Activated CD8-positive, alpha-beta memory T cell treated with anti-CD3 and anti-CD28 coated beads, Interleukin-2, amount 50 U/mL, for 1 hour (primary cell): ENCODE measurements around the gene CACNA1F.
A peak's percentile ranks its signal among the peaks of the same experiment; 100 is the strongest.

Experiments used
- DNase-seq: peaks from one replicate; pipeline ENCODE4 v3.0.0-alpha.2; 2020; ENCODE audit errors: extremely low read depth

CACNA1F gene

DNA sequence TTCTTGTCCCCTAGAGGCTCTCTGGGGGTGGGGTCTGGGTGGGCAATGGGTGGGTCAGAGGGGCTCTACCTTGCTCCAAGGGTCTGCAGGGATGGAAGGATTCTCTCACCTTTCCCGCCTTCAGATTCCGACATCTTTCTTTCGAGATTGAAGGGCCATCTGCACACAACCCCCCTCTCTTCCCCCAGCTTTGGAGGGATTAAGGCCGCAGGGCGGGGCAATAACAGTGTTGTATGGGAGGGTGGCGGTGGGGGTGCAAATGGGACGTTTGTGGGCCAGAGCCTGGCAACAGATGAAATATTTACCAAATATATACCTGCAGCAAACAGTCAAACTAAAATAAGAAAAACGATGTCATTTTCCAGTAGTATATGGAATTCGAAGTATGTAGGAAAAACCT is at the start of gene CACNA1F:
CACNA1F (minus strand) TSS at position 165 of the 400 bp plus-strand sequence; CDS start at position 134, 31 bp downstream.
- DNase-seq, result no peak

DNA sequence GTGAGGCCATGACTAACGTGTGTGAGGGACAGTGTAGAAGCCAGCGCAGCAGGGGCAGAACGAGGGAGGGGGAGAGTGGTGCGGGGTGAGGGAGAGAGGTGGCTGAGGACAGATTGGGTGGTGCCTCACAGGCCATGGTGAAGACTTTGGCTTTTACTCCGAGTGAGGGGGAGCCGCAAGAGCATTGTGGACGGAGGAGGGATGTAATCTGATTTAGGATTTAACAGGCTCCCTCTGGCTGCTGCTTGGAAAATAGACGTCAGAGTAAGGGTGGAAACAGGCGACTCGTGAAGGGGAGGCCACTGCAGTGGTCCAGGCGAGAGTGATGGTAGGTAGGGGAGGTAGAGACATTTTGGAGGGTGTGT is 49.5 kb upstream of the CACNA1F start:
- no peak for DNase-seq

DNA sequence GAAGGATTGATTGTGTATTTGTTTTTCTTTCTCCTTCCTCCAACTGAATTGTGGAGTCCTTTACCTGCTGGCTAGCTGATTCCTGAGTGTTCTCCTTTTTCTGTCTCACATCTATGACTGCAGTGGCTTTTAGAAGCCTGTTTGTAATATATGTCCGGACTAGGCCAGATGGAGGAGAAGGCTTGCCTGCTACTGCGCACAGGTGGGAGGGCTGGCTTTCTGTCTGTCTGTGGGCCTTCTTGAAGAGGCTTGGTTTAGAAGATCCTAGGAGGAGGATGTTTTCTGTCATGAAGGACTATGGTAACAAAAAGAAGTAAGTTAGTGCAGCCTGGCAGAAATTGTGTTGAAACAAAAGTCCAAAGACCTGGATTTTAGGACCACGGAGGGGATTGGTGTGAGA is 44.9 kb upstream of the CACNA1F start:
- no peak for DNase-seq

DNA sequence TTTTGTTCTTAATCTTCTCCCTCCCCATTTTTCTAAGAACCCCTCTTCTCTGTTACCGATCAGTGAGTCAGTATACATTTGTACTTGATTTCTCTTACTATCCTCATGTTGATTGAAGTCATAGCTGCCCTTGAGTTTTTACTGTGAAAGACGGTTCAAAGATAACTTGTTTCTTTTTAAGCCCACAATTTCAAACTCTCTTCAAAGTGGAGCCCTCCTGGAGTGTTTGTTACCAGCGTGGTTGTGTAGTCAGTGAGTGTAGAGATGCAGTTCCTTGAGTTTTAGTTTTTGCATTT is 44.3 kb upstream of the CACNA1F start:
- no peak for DNase-seq

DNA sequence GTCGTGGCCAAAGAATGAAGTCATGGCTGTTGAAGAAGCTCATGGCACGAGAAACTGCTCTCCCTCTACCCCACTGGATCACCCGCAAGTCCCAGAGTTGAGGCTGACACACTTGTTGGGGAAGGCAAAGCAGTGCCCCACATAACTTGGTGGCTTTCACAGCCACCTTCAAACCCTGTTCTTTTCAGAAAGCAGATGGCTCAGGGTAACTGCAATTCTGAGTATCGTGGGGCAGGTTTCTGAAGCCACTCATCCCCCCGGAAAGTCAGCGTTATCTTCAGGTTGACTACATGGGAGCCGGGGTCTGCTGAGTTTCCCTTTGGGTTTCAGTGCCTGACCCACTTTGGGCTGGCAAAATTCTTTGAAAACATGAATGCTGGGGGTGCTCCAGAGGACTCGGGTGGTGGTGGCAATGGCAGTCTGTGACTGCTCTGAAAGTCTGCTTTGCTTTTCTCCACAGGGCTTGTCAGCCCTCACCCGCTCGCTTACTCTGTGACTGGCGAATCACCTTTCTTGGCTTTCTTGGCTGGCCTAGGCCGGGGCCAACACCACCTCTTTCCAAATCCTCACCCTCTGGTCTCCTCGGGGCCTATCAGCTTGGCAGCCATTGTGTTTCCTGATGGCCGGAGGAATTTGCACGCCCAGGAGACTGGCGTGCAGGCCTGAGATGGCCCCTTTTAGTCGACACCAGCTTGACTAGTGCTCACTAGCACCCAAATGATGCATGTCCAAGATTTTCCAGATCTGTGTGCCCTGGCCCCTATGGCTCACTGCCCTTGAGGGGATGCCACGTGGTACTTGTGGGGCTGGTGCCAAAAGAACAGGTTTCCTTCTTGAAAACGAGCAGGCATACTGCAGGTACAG is 43.8 kb upstream of the CACNA1F start:
- DNase-seq, result no peak

DNA sequence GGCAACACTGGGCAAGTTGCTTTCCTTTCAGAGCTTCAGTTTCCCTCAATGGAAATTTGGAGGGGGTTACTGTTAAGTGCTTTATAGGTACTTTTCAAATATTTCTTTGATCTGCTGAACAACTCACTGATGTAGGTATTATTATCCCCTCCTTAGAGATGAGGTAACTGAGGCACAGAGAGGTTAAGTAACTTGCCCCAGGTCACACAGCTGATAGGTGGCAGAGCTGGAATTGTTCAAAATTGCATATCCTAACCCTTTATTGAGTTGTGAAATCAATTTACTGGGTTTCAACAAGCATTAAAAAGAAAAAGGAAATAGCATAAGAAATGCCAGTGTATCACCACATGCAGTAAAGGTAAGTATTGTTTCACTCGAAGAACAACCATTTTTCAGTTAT is 43.1 kb upstream of the CACNA1F start:
- no peak for DNase-seq

DNA sequence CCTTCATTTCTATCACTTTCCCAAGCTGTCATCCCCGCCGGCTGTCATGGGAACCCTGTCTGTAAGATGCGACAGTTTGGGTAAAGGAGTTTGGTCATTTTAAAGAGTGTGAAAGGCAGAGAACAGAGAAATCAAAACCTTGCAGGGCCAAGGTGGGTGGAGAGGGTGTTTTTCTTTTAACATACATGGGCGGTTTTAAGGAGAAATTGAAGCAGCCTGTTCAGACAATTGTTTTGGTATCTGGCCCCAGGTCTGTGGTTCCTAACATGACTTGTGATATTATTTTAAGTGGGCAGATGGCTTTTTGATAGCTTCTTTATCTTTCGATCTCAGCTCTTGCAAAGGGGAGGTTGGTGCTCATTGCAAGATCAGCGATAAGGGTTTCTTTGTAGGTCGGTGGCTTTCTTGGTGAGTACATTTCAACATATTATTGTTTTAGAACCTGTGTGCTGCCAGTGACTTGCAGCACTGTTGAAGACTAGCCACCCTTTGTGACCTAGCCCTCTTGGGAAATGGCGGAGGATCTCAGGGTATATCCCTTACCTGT is 40.1 kb upstream of the CACNA1F start:
- DNase-seq, result peak; percentile 14

DNA sequence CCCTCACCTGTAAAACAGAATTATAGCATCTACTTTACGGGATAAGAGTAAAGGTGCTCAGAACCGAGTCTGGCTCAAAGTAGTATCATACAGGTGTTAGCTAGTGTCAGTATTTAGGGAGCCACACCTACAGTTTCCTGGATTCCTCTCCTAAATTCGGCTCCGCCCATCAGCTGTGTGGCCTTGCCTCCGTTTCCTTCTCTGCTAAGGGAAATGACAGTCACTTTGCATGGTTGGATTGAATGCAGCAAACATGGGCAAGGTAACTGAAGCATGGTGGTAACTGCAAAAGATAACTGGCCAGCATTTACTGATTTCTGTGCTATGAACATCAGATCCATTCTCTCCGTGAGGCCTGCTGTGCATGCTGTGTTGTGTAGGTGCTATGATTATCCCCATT is 39.3 kb upstream of the CACNA1F start:
- no peak for DNase-seq

DNA sequence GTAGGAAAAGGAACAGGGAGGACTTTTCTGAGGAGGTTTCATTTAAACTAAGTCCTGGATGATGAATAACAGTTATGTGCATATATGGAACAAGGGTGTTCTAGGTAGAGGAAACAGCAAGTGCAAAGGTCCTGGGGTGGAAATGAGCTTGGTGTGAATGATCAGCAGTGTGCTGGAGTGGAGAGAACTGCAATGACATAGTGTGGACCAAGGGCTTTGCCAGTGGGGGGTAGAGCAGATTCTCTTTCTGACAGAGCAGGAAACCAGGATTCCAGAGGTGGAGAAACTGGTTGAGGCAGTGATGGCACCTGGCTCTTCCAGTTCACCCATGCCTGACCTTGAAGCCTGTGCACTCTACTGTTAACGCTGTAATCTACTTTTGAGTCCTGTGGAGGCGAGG is 38.2 kb upstream of the CACNA1F start:
- no peak for DNase-seq

DNA sequence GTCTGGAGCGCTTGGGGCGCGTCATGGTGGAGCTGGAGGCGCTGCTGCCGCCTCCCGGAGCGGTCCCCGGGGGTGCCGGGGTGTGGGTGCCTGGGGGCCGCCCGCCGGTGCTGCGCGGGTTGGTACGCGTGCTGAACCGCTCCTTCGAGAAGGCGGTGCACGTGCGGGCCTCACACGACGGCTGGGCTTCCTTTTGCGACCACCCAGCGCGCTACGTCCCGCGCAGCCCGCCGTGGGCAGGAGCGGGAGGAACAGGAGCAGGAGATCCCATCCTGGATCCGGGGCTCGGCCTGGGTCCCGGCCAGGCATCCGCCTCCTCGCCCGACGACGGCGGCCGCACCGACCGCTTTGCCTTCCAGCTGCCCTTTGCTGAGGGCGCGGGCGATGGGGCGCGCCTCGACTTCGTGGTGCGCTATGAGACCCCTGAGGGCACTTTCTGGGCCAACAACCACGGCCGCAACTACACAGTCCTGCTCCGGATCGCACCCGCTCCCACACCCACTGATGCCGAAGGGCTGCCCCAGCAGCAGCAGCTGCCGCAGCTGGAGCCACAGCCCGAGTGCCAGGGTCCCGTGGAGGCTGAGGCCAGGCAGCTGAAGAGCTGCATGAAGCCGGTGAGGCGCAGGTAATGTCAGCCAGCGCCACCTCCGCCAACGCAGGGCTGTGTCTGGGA is 37.2 kb upstream of the CACNA1F start:
- no peak for DNase-seq

DNA sequence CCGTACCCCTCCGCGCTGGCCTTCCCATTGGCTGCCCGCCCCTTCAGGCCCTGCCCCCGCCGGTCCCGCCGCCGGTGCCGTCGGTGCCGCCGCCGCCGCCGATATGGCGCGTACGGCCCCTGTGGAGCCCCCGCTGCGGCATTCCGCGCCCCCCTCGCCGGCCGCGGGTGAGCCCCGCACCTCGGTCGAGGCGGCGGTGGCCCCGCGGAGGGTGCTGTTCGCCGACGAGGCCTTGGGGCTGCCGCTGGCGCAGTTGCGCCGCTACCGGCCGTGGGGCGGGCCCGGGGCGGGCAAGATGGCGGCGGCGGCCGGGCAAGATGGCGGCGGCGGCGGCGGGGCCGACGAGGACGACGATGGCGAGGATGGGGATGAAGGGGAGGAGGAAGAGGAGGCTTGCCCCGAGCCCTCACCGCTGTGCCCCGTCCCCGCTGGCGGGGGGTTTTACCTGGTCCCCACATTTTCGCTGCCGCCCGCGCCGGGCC is 36.7 kb upstream of the CACNA1F start, which contains the start of gene PPP1R3F:
PPP1R3F (plus strand) TSS at position 27 of the 482 bp plus-strand sequence; CDS start at position 104, 77 bp downstream.
- DNase-seq, result no peak

DNA sequence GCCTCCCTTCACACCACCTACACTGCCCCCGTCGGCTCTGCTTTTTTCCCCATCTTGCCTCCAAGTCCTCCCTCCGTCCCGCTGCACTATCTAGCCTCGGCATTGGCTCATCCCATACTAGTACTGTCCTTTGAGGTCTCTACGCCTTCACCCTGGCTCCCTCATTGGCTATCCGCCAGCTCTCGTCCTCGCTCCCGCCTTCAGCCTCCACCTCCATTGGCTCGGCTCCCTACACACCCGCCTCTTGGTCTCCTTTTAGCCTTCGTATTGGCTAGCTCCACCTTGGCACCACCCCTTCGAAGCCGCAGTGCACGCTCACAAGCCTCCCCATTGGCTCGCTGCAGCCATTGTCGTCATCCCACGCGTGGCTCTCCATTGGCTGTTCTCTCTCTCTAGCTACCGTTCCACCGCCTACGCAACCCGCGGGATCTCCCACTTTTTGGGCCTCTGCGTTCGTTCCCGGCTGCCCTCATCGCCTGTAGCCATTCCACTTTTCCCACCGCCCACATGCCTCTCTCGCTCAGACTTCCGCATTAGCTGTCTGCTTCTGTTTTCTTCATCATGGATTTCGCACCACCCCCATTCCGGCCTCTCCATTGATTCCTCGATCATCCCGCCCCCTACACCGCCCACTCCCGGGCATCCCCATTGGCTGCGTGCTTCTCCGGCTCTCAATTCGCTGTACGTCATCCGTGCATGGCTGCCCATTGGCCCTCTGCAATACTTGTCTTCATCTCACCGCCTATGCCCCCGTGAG is 36.0 kb upstream of the CACNA1F start:
- DNase-seq, result peak; percentile 93

DNA sequence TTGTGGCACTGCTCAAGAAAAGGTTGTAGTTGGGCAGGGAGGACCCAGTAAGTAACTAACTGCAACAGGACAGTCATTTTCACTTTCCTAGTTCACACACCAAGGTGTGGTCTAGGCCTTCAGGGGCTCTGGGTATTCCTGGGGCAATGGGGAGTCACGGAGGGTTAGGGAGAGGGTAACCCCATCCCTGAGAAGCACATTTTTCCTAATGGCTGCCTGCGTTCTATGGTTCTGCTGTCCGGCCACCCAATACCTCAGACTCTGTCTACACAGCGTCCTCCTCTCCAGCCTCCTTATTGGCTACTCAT is 35.5 kb upstream of the CACNA1F start:
- DNase-seq, result no peak

DNA sequence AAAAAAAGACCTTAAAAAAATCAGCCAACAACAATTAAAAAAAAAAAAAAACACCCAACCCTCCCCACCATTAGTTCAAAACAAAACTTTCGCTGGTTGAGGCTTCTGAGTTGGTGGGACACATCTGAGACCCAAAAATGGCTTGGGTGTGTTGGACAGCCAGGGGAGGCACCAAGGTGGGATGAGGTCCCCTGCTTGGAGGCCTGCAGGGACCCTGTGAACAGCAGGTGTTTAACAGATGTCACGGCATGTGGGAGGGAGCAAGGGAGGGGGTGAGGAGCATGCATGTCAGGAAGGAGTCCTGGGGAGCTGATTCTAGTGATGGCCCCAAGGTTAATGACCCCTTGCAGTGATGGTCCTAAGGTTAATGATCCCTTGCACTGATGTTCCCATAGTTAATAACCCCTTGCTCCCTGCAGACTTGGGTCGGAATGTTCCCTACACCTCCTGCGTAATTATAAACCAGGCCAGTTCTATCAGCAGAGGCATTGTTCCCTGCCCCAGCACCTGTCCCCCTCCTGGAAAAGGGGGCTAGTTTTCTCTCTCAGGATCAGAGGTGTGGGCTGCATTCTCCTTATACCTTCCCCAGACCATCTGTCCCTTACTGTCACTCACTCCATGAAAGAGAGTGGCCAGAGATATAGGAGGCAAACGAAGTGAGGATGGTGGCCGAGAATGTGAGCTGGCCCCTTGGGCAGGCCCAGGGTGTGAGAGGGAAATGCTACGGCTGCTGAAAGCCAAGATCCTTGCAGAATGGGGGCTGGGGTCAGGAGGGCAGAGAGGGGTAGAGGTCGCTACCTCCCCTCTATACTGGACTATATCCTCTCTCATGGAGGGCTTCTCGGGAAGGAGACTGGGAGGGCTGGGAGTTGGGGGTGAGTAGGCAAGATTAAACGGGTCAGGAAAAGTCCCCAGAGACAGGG is 33.6 kb upstream of the CACNA1F start:
- DNase-seq, result no peak

DNA sequence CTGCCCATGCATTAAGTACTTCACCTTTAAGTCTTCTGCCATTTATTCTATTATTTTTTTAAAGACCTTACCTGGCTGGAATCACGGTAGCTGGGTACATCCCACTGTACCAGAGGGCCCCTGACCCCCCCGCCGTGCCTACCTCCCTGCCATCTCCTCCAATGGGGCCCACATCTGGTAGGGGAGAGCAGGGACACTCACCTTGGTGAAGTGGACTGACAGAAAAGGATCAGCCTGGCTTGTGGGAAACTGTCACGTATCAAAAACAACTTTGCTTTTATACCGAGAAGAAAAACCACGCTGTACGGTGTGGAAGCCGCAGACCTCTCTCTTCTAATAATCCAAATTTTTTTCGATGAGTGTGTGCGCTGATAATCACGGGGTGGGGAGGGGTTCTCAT is 31.3 kb upstream of the CACNA1F start, which contains the start of gene FOXP3:
FOXP3 (minus strand) TSS at position 251 of the 400 bp plus-strand sequence. CDS start 6,205 bp downstream, outside the sequence.
- no peak for DNase-seq

DNA sequence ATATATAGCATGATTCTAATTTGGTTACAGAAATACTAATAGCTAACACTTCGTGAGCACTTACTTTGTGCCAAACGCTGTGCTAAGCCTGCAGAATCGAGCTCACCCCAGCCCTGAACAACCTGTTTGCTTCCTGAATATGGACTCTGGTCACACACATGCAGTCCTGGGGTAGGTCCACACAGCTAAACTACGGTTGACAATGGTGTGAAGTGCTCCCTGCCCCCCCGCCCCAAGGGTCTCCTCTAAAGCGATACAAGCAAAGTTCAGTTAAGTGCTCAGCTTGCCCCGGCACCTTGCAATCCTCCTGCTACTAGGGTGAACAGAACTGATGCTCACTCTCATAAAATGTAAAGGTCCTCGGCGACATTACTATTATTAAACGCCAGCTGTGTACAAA is 30.5 kb upstream of the CACNA1F start:
- DNase-seq, result no peak

DNA sequence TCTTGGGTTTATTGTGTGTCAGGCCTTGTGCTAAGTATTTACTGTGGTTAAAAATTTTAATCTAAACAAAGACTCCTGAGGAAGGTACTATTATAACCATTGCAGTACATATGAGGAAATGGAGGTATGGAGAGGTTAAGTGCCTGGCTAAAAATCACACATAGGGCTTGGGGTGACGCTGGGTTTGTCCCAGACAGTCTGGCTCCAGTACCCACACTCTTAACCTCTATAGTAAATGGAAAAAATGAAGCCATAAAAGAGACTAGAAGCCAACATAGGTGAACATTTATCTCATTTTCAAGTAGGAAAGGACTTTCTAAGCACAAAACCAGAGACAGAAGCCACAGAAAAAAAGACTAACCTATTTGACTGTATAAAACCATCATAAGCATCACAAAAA is 29.5 kb upstream of the CACNA1F start:
- no peak for DNase-seq

DNA sequence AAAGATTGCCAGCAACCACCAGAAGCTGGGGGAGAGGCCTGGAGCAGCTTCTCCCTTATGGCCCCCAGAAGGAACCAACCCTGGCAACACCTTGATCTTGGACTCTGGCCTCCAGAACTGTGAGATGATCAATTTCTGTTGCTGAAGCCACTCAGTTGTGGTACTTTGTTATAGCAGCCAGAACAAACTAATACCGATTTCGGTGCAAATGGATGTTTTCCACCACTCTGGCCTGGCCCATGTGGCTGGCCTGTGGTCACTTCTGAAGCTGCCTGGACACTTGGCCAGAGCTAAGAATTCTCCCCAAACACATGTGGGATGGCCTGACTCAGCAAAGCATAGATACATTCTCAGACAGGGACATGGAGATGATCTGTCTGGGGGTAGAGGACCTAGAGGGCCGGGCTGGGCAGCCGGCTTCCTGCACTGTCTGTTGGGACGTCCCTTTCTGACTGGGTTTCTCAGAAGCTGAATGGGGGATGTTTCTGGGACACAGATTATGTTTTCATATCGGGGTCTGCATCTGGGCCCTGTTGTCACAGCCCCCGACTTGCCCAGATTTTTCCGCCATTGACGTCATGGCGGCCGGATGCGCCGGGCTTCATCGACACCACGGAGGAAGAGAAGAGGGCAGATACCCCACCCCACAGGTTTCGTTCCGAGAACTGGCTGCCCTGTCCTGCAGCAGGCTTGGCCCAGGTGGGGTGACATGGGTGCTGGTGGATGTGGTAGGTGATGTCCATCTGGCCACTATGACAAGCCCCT is 27.3 kb upstream of the CACNA1F start:
- DNase-seq, result no peak

DNA sequence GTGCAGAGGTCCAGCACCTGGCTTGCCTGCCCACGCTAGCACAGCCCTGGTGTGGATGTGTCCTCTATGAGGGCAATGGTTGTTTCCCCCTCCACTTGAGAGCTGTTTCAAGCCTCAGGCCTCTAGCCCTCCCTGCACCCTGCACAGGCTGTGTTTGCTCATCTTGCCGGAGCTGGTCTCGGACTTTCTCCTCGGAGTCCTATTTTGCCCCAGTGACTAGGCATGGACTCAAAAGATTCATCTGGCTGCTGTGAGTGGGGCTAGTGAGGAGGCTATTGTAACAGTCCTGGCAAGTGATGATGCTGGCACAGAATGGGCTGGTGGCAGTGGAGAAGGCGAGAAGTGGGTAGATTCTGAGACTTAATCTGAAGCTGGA is 25.6 kb upstream of the CACNA1F start:
- DNase-seq, result no peak
